Right lung (tissue), 5 donors: ENCODE results near the gene PRLR. TPM values are rescaled to one million over a fixed set of nuclear protein-coding genes. Genes with fewer than 3 reads are reported as not detected.
"Not testable (repeated sequence)": the region's sequence is repeated elsewhere in the genome, so short reads cannot be mapped to it uniquely, and the experiment has no call there.

Experiments
- DNase-seq, 2 donors: peaks; one replicate each; pipeline ENCODE4 v3.0.0-alpha.2; 2013
- polyA plus RNA-seq, 5 donors: library from polyadenylated mRNA; unstranded; fragments of 120-200 nt; gene quantifications; one replicate each; pipeline versions ENCODE4 v1.2.1 to v1.2.3, GENCODE V29; 2013; ENCODE audit warnings: inconsistent platforms in 1 of 5, low replicate concordance in 1 of 5; ENCODE audit not compliant: insufficient read length in 5 of 5, insufficient read depth in 1 of 5

PRLR gene
- polyA plus RNA-seq, 5 donors, result 1.7 to 3.0 (median 2.3) TPM

DNA sequence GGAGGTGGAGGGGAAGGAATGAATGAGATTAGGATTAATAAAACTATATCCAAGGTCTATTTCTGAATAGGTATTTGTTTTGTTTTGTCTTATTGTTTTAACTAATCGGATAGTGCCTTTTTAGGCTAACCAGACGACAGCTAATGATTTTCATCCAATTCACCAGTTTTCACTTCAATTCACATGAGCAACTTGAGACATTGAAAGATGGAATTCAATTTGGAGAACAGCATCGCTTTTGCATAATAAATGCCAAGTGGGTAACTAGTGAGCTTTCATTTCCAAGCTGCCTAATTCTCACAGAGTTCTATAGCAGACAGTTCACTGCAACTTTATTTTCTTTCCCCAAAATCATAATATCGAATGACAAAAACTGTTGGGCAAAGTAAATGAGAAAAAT lies 187.5 kb downstream of the PRLR start:
- DNase-seq, result no peak

- DNase-seq, result no peak
Observed at GRCh38 chr5:35041261-35041660, 189.0 kb downstream of the PRLR start.

- no peak for DNase-seq
Observed at GRCh38 chr5:35038891-35039290, 191.4 kb downstream of the PRLR start.

GRCh38 chr5:35036536-35036935 lies 193.8 kb downstream of the PRLR start:
- no peak for DNase-seq

DNA sequence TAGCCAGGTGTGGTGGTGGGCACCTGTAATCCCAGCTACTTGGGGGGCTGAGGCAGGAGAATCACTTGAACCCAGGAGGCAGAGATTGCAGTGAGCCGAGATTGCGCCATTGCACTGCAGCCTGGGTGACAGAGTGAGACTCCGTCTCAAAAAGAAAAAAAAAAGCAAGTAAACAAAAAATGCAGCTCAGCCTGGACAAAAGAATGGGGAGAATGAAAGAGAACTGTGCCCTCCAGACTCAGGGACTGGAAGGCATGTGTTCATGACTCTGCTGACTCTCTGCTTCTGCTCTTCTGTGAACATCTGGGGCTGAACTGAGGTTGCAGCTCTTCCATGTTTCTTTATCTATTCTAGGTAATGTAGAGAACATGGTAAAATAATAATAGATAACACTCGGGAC lies 194.4 kb downstream of the PRLR start:
- not testable (repeated sequence) for DNase-seq

- DNase-seq, result no peak
Observed at GRCh38 chr5:35035271-35035670, 195.0 kb downstream of the PRLR start.

- DNase-seq, result no peak
Observed at GRCh38 chr5:35032356-35032755, 197.9 kb downstream of the PRLR start.

GRCh38 chr5:35031276-35031675 lies 199.0 kb downstream of the PRLR start:
- no peak for DNase-seq

GRCh38 chr5:35030426-35031100 lies 199.7 kb downstream of the PRLR start:
- no peak for DNase-seq

- DNase-seq, result no peak
Observed at GRCh38 chr5:35029333-35029732, 201.0 kb downstream of the PRLR start.

GRCh38 chr5:35026941-35027340 lies 203.3 kb downstream of the PRLR start:
- DNase-seq, result no peak

GRCh38 chr5:35026280-35026840 lies 203.9 kb downstream of the PRLR start:
- DNase-seq, result peak; percentile 14 to 15

DNA sequence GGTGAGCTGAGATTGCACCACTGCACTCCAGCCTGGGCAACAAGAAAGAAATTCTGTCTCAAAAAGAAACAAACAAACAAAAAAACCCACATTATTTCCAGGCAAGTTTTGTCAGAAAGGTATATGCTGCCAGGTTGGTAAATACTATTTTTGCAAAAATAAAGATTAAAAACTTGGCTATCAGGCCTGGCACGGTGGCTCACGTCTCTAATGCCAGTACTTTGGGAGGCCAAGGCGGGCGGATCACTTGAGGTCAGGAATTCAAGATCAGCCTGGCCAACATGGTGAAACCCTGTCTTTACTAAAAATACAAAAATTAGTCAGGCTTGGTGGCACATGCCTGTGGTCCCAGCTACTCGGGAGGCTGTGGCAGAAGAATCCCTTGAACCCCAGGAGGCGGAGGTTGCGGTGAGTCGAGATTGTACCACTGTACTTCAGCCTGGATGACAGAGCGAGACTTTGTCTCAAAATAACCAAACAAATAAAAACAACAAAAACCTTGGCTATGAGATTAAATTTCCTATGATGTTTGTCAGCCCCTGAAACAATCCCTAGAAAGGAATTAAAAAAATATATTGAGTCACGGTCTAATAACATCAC lies 205.3 kb downstream of the PRLR start:
- no peak for DNase-seq

DNA sequence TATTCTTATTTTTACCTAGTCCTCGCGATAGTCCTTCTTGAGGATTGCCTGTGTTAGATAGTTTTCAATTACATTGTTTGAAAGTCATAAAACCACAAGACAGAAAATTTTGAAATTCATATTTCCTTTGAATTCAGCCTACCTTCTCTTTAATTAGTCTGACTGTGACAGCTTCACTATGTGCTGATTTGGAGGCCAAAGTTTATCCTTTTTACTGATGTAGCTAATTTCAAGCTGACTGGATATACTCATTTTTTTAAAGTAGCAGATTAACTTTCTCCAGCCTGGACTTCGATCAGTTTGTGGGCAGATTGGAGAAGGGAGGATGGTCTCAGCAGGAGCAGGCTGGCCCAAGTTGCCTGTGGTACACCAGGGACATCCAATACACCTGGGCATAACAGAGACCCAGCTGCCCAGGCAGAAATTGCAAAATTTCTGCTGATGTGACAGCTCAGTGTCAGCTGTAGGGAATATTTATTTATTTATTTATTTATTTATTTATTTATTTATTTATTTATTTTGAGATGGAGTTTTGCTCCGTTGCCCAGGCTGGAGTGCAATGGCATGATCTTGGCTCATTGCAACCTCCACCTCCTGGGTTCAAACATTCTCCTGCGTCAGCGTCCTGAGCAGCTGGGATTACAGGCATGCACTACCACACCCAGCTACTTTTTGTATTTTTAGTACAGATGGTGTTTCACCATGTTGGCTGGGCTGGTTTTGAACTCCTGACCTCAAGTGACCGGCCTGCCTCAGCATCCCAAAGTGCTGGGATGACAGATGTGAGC lies 206.7 kb downstream of the PRLR start:
- DNase-seq, result no peak

DNA sequence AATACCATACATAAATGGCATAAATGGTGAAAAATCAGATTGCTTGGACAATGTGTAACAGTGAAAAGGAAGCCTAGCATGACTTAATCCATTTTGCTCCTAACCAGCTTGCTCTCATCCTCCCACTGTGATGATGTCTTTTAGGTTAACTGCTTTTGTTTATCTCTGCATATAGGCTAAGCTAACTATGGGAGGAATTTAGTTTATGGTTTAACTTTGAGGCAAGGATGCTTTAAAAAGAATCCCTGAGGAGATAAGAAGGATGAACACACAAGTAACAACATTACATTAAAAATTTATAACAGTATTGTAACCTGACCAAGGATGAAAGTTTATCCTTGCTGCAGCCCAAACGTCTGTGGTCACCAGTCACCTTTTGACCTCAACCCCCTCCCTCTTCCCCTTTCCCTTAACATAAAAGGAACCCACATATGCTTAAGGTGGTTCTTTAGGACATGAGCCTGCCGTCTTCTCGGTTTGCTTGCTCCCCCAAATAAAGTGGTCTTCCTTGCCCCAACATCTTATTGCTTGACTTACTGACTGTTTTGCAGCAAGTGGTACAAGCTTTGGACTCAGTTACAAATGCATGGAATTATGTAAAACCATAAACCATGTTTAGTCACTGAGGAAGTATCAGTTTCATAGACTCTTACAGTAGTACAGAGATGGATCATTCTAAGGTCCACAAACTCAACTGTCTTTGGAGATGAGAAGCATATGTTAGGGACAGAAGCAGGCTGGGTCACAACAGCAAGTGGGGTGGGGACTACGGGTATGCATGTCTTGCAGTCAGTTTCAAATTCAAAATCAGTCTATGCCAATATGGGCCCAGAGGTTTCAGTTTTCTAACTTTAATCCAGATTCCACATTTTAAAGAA lies 213.9 kb downstream of the PRLR start:
- no peak for DNase-seq

DNA sequence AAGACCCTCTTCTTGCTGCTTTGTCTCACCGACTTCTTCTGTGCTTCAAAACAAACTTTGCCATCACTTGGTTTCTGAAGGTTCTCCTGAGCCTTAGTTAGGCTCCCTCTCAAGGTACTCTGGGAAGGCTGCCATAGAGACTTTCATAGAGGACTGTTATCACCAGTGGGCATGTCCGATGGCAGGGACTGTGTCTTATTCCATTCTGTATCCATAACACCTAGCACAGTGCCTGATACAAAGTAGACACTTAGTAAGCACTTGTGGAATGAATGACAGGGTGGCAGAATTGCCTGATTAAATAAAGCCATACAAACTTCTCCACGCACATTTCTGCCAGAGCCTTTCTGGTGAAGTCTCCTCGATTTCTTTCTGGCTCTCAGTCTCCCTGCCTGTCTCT lies 215.2 kb downstream of the PRLR start:
- DNase-seq, result no peak

- no peak for DNase-seq
Observed at GRCh38 chr5:35012796-35013195, 217.5 kb downstream of the PRLR start.

- no peak for DNase-seq
Observed at GRCh38 chr5:35012365-35012764, 217.9 kb downstream of the PRLR start.

- DNase-seq, result no peak
Observed at GRCh38 chr5:35010676-35011075, 219.6 kb downstream of the PRLR start.

DNA sequence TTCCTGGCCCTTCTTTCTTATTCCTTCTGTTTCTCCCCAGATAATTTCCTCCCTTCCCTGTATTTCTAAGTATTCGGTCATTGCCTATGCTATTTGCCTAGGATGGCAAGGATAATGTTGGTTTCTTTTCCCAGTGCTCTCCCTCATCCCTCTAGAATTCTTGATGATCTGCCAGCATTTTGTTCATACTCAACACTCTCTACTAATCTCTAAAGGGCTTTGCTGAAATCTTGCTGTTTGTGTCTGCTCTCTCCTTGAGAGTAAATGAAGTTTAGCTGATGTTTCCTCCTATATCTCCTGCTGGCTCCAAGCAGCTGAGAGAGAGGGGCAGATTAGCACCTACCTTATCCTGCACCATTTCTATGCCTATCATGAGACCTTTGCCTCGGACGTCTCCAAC lies 220.6 kb downstream of the PRLR start:
- no peak for DNase-seq

DNA sequence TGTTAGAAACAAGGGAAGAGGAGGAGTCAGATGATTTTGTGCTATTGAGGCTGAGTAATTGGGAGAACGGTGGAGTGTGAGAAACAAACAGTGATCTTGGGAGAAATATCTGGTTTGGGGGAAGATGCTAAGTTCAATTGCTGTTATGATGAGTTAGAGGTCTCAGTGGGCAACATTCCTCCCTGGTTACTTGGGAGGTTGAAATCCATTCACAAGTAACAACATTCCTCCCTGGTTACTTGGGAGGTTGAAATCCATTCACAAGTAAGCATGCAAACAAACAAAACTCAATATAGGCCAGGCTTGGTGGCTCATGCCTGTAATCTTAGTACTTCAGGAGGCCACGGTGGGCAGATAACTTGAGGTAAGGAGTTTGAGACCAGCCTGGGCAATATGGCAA lies 221.3 kb downstream of the PRLR start:
- no peak for DNase-seq

- DNase-seq, result no peak
Observed at GRCh38 chr5:35004771-35005170, 225.5 kb downstream of the PRLR start.
